Gastroesophageal sphincter (tissue), 3 donors: ENCODE results near the gene TIGD7.

ENCODE experiments used
- EP300 ChIP-seq: sonication (generic); formaldehyde crosslinking; IDR thresholded peaks from one replicate; pipeline ENCODE4 v1.6.1; 2017; ENCODE audit warnings: antibody characterized with exemption, mild to moderate bottlenecking
- POLR2AphosphoS5 ChIP-seq: sonication (generic); formaldehyde crosslinking; IDR thresholded peaks from one replicate; pipeline ENCODE4 v1.6.1; 2017; ENCODE audit warnings: antibody characterized with exemption
- TF ChIP-seq, protein P1 (sequence below), 4 experiments: fragments of 200-600 bp in 2 of 4; fragments of 450-650 bp in 2 of 4; sonication (generic) in 1 of 4; IDR thresholded peaks; one replicate each; pipeline ENCODE4 v1.5.1; 2017 to 2019; ENCODE audit warnings: antibody characterized with exemption in 4 of 4, mild to moderate bottlenecking in 2 of 4, moderate library complexity in 2 of 4

DNA sequence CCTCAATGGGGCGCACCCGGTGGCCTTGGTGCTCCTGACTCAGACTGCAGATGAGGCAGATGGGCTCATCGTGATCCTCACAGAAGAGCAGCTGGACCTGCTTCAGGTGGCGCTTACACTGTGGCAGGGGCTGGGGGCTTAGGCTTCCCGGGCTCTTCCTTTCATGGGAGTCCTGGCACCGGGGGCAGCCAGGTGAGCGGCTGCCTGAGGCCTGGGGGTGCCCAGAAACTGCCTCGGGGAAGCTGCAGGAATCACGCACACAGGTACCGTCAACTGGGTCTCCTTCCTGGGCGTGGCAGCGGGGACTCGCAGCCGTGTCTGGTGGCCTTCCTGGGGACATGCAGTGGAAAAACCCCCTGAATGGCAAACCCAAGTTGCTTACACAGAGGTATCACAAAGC, 55.8 kb downstream of the TIGD7 start:
- TF ChIP-seq, protein P1, sequence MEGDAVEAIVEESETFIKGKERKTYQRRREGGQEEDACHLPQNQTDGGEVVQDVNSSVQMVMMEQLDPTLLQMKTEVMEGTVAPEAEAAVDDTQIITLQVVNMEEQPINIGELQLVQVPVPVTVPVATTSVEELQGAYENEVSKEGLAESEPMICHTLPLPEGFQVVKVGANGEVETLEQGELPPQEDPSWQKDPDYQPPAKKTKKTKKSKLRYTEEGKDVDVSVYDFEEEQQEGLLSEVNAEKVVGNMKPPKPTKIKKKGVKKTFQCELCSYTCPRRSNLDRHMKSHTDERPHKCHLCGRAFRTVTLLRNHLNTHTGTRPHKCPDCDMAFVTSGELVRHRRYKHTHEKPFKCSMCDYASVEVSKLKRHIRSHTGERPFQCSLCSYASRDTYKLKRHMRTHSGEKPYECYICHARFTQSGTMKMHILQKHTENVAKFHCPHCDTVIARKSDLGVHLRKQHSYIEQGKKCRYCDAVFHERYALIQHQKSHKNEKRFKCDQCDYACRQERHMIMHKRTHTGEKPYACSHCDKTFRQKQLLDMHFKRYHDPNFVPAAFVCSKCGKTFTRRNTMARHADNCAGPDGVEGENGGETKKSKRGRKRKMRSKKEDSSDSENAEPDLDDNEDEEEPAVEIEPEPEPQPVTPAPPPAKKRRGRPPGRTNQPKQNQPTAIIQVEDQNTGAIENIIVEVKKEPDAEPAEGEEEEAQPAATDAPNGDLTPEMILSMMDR (IDR thresholded peaks at IDR 0.05): no peak
- no peak for TF ChIP-seq POLR2AphosphoS5
- TF ChIP-seq EP300: no peak
